AG04450 (cell line): ENCODE results near the gene MBOAT2. TPM values are rescaled to one million over a fixed set of nuclear protein-coding genes. Genes with fewer than 3 reads are reported as not detected.
"Not testable (repeated sequence)": the region's sequence is repeated elsewhere in the genome, so short reads cannot be mapped to it uniquely, and the experiment has no call there.

Experiments
- CTCF ChIA-PET: fragments of 300-600, 350-600 bp; formaldehyde crosslinking; extraction: SDS; loops from one replicate; lab custom pipeline; 2022; ENCODE audit warnings: antibody characterized with exemption, inconsistent platforms; lab: Charles Lee
- POLR2A ChIA-PET: fragments of 350-600 bp; formaldehyde crosslinking; extraction: SDS; loops from one replicate; lab custom pipeline; 2021; ENCODE audit warnings: antibody characterized with exemption, inconsistent platforms; lab: Yijun Ruan, JAX
- DNase-seq: peaks from one replicate; pipeline ENCODE4 v3.0.0-alpha.2; 2011; ENCODE audit warnings: low read depth, low spot score
- H3K27ac ChIP-seq: one replicate; pipeline ENCODE4 v1.5.1; 2012; ENCODE audit warnings: low read depth, low read length, control low read depth
- H3K27me3 ChIP-seq: one replicate; pipeline ENCODE4 v1.6.0; 2012; ENCODE audit warnings: low read length; ENCODE audit not compliant: control insufficient read depth, insufficient read depth
- H3K4me3 ChIP-seq: 2 replicates; pipeline ENCODE4 v1.5.1; 2011; ENCODE audit warnings: mild to moderate bottlenecking, low read depth, low read length, control low read depth
- H3K9me3 ChIP-seq: 2 replicates; pipeline ENCODE4 v1.5.1; 2012; ENCODE audit warnings: low read length; ENCODE audit not compliant: control insufficient read depth, insufficient read depth
- CTCF ChIP-seq: IDR thresholded peaks from 2 replicates; pipeline ENCODE4 v1.5.1; 2011; ENCODE audit warnings: low read depth, low read length, control low read depth, inconsistent platforms
- polyA plus RNA-seq: library from polyadenylated mRNA; depleted of rRNA; stranded (reverse); fragments of >200 nt; gene quantifications from 2 replicates; pipeline ENCODE4 v1.2.3, GENCODE V29; 2011

The MBOAT2 gene
- polyA plus RNA-seq, 1 experiment = 75.2 TPM

GRCh38 chr2:8934338-8934737 lies 69.1 kb downstream of the MBOAT2 start:
- ChIA-PET CTCF (no interaction called here), POLR2A (no interaction called here)
- H3K9me3 ChIP-seq = no peaks in the 10 kb centered on the region
- TF ChIP-seq CTCF = no peak
- no peak overlapping the region for H3K4me3 ChIP-seq
- H3K27me3 ChIP-seq = no peaks in the 10 kb centered on the region
- DNase-seq = no peak
- H3K27ac ChIP-seq = no peak overlapping the region

DNA sequence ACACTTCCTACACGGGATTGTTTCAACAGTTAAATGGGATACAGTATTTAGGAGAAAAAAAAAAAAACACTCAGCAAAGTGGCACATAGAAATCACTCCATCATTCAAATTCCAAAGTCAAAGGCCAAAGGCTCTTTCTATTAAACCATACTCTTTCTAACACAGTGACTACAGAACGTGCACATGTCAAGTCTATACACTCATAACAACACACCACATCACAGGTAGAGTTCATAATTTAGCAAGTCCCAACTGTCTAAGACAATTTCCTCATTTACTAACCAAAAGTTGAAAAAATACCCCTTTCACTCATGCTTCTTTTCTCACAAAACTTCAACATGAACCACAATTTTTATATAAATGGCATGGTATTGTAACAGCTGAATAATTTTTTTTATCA lies 70.8 kb downstream of the MBOAT2 start:
- Histone ChIP-seq H3K27ac (no peak overlapping the region), H3K27me3 (no peaks in the 10 kb centered on the region), H3K4me3 (no peak overlapping the region), H3K9me3 (no peaks in the 10 kb centered on the region)
- no peak for DNase-seq
- POLR2A ChIA-PET = no interaction called here
- TF ChIP-seq CTCF = no peak
- CTCF ChIA-PET = no interaction called here

- H3K27me3 ChIP-seq, CTCF ChIA-PET, H3K9me3 ChIP-seq, DNase-seq, POLR2A ChIA-PET, H3K4me3 ChIP-seq, H3K27ac ChIP-seq: not testable (repeated sequence)
These were observed 73.3 kb downstream of the MBOAT2 start for GRCh38 chr2:8930185-8930584.

GRCh38 chr2:8929128-8929527 lies 74.4 kb downstream of the MBOAT2 start:
- CTCF ChIA-PET = interaction anchor here (0.6 kb wide), 1 partner anchor 1492 kb away, joined by 3 read pairs; no protein-coding TSS in a partner anchor
- TF ChIP-seq CTCF = no peak
- Histone ChIP-seq H3K27ac (no peak overlapping the region), H3K9me3 (no peaks in the 10 kb centered on the region), H3K27me3 (no peaks in the 10 kb centered on the region), H3K4me3 (no peak overlapping the region)
- POLR2A ChIA-PET = no interaction called here
- no peak for DNase-seq

GRCh38 chr2:8927510-8928455 lies 75.7 kb downstream of the MBOAT2 start:
- Histone ChIP-seq H3K9me3 (no peaks in the 10 kb centered on the region), H3K4me3 (no peak overlapping the region), H3K27ac (no peak overlapping the region), H3K27me3 (no peaks in the 10 kb centered on the region)
- CTCF ChIA-PET = no interaction called here
- POLR2A ChIA-PET = no interaction called here
- TF ChIP-seq CTCF = no peak
- no peak for DNase-seq
